Ishikawa (cell line): ENCODE results near the gene CYB5B.

ENCODE experiments used
- CEBPB ChIP-seq: IDR thresholded peaks from 2 replicates; pipeline ENCODE4 v1.6.1; 2012
- CREB1 ChIP-seq: IDR thresholded peaks from 2 replicates; pipeline ENCODE4 v1.6.1; 2012; ENCODE audit warnings: low read depth
- EGR1 ChIP-seq: IDR thresholded peaks from 2 replicates; pipeline ENCODE4 v1.6.1; 2012
- EP300 ChIP-seq: IDR thresholded peaks from 2 replicates; pipeline ENCODE4 v1.6.1; 2012; ENCODE audit warnings: borderline replicate concordance
- FOXM1 ChIP-seq: IDR thresholded peaks from 2 replicates; pipeline ENCODE4 v1.6.1; 2012; ENCODE audit warnings: low read depth, borderline replicate concordance
- MAX ChIP-seq: IDR thresholded peaks from 2 replicates; pipeline ENCODE4 v1.6.1; 2012
- NFIC ChIP-seq: IDR thresholded peaks from 2 replicates; pipeline ENCODE4 v1.6.1; 2012
- RAD21 ChIP-seq: IDR thresholded peaks from 2 replicates; pipeline ENCODE4 v1.6.1; 2012; ENCODE audit warnings: low read depth
- REST ChIP-seq: IDR thresholded peaks from 2 replicates; pipeline ENCODE4 v1.6.1; 2012; ENCODE audit warnings: low read depth, mild to moderate bottlenecking
- TAF1 ChIP-seq: IDR thresholded peaks from 2 replicates; pipeline ENCODE4 v1.6.1; 2012; ENCODE audit warnings: low read depth, mild to moderate bottlenecking
- TCF12 ChIP-seq: IDR thresholded peaks from 2 replicates; pipeline ENCODE4 v1.6.1; 2012; ENCODE audit warnings: low read depth
- TEAD4 ChIP-seq: IDR thresholded peaks from 2 replicates; pipeline ENCODE4 v1.6.1; 2012
- USF1 ChIP-seq: IDR thresholded peaks from 2 replicates; pipeline ENCODE4 v1.6.1; 2012
- YY1 ChIP-seq: IDR thresholded peaks from 2 replicates; pipeline ENCODE4 v1.6.1; 2012; ENCODE audit warnings: low read depth
- ZBTB7A ChIP-seq: IDR thresholded peaks from 2 replicates; pipeline ENCODE4 v1.6.1; 2012; ENCODE audit warnings: low read depth

Gene CYB5B

GRCh38 chr16:69463876-69464275 lies 39.5 kb downstream of the CYB5B start:
- TF ChIP-seq TCF12 (no peak), MAX (no peak), USF1 (no peak), EGR1 (no peak)

- TF ChIP-seq RAD21 (peak; percentile 7; the same call in 1 of the 2 replicates), NFIC (no peak)
Observed at GRCh38 chr16:69465083-69465721, 40.8 kb downstream of the CYB5B start.

- TF ChIP-seq FOXM1 (no peak), CREB1 (no peak), CEBPB (no peak), NFIC (no peak), YY1 (no peak), RAD21 (no peak), REST (no peak), EP300 (no peak), TAF1 (no peak), USF1 (no peak), TEAD4 (no peak), MAX (no peak), TCF12 (no peak), ZBTB7A (no peak)
Observed at GRCh38 chr16:69465881-69466280, 41.5 kb downstream of the CYB5B start.

GRCh38 chr16:69466547-69466946 lies 42.1 kb downstream of the CYB5B start:
- TF ChIP-seq EGR1 (no peak), FOXM1 (no peak), MAX (no peak), TCF12 (no peak), CREB1 (no peak), NFIC (no peak), ZBTB7A (no peak), TEAD4 (no peak)

GRCh38 chr16:69467080-69467479 lies 42.7 kb downstream of the CYB5B start:
- TF ChIP-seq REST (no peak), MAX (no peak), TCF12 (no peak), NFIC (no peak), ZBTB7A (no peak)

- TF ChIP-seq USF1 (no peak), EP300 (no peak), TAF1 (no peak), CREB1 (no peak), RAD21 (no peak), MAX (no peak), CEBPB (no peak), ZBTB7A (no peak), NFIC (no peak), YY1 (no peak), EGR1 (no peak), TEAD4 (no peak), REST (no peak), FOXM1 (no peak), TCF12 (no peak)
Observed at GRCh38 chr16:69467531-69468204, 43.2 kb downstream of the CYB5B start.
